BLaER1 (cell line): Measurements from ENCODE around the gene FIBCD1.

ENCODE experiments used
- H3K27ac ChIP-seq: shearing (Covaris generic); formaldehyde crosslinking; 2 replicates; pipeline ENCODE4 v1.8.1; 2022
- H3K27me3 ChIP-seq: shearing (Covaris generic); formaldehyde crosslinking; 2 replicates; pipeline ENCODE4 v1.8.1; 2022
- H3K36me3 ChIP-seq: shearing (Covaris generic); formaldehyde crosslinking; 2 replicates; pipeline ENCODE4 v1.8.1; 2022
- H3K4me1 ChIP-seq: shearing (Covaris generic); formaldehyde crosslinking; 2 replicates; pipeline ENCODE4 v1.8.1; 2022
- H3K4me2 ChIP-seq: shearing (Covaris generic); formaldehyde crosslinking; 2 replicates; pipeline ENCODE4 v1.8.1; 2022
- H3K4me3 ChIP-seq: shearing (Covaris generic); formaldehyde crosslinking; 2 replicates; pipeline ENCODE4 v1.8.1; 2022
- H3K9ac ChIP-seq: shearing (Covaris generic); formaldehyde crosslinking; 2 replicates; pipeline ENCODE4 v1.8.1; 2022
- H3K9me3 ChIP-seq: shearing (Covaris generic); formaldehyde crosslinking; 2 replicates; pipeline ENCODE4 v1.8.1; 2022
- H4K20me1 ChIP-seq: shearing (Covaris generic); formaldehyde crosslinking; 2 replicates; pipeline ENCODE4 v1.8.1; 2022
- Cebpa-rat ChIP-seq: shearing (Covaris generic); IDR thresholded peaks from 2 replicates; pipeline ENCODE4 v1.8.1; 2022

FIBCD1 gene

DNA sequence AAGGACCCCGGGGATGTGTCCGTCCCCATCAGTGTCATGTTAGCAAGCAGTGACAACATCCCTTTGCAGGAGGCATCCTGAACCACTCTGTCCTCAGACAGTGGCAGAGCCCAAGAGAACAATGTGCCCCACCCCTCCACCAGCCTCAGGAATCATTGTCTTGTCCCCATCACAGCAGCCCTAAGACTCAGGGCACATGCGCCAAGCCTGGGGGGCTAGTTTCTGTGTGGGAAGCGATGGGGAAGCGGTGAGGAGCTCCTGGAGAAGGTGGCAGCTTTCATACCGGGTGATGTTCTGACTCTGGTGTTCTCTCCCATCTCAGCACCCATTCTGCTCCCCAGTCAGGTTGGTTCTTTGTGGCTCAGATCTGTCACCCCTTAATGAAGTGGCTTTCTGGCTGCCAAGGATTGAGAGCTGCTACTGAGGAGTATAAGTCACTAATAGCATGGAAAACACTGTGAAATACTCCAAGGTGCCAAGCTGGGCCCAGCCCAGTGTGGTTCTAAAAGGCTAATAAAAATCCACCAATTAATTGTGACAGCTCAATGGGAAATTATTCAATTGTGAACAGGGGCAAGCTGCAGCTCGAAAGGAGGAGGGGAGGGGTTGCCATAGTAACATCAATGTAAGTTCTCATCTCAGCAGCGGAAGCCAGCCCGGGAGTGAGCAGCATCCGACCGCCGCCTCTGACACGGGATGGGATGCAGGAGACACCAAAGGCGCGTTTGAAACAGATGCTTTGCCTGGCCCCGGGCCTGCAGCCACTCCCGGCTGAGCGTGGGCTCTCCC lies 47.2 kb downstream of the FIBCD1 start:
- no peak overlapping the region for H3K4me3 ChIP-seq
- H3K36me3 ChIP-seq = peaks cover 36% of the 10 kb centered on the region
- no peak overlapping the region; the same call in 1 of the 2 replicates for H3K9ac ChIP-seq
- TF ChIP-seq Cebpa-rat = no peak
- no peak overlapping the region for H3K27ac ChIP-seq
- H3K4me1 ChIP-seq = peaks cover 66% of the 10 kb centered on the region
- peaks cover 88% of the 10 kb centered on the region for H4K20me1 ChIP-seq
- H3K27me3 ChIP-seq = peaks cover 4% of the 10 kb centered on the region; the same call in 1 of the 2 replicates
- H3K9me3 ChIP-seq = no peaks in the 10 kb centered on the region
- peak overlapping the region; percentile 84 for H3K4me2 ChIP-seq

DNA sequence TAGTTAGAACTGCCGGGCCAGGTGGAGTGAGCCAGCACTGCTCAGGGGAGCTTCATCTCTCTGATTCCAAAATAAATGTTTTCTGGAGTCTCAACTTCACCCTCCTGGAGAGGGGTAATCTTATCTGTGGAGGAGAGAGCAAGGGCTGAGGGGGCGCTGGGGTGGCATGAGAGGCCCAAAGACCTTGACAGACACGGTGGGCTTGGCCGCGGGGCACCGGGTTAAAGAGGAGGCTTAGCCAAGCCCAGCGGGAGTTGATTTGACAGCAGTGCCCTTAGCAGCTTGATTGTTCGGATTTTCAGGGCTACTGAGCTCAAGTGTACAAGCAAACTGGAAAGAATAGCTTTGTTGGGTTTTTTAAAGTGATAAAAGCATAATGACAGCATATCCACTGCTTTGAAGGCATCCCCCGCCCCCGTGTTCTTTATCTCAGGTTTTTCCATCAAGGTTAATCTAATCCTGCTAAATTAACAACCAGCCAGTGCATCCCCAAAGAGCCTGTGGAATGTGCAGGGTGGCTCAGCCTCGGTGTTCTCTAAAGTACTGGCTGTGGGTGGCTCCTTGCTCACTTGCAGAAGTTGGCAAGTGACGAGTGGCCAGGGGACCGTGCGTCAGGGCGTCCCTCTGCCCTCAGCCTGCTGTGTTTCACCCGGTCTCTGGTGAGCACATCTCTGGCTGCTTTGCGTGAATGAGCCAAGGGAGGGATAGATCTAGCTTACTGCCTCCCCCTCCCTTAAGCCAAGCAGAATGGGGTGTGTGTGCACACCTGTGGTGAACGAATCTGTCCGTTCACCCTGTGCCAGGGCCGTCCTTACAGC lies 48.0 kb downstream of the FIBCD1 start:
- Histone ChIP-seq H3K9ac (no peak overlapping the region; the same call in 1 of the 2 replicates), H4K20me1 (peaks cover 95% of the 10 kb centered on the region), H3K4me1 (peaks cover 63% of the 10 kb centered on the region), H3K27me3 (peaks cover 4% of the 10 kb centered on the region; the same call in 1 of the 2 replicates), H3K9me3 (no peaks in the 10 kb centered on the region), H3K4me2 (peak overlapping the region; percentile 84), H3K27ac (no peak overlapping the region), H3K36me3 (peaks cover 44% of the 10 kb centered on the region), H3K4me3 (no peak overlapping the region)
- no peak for TF ChIP-seq Cebpa-rat

DNA sequence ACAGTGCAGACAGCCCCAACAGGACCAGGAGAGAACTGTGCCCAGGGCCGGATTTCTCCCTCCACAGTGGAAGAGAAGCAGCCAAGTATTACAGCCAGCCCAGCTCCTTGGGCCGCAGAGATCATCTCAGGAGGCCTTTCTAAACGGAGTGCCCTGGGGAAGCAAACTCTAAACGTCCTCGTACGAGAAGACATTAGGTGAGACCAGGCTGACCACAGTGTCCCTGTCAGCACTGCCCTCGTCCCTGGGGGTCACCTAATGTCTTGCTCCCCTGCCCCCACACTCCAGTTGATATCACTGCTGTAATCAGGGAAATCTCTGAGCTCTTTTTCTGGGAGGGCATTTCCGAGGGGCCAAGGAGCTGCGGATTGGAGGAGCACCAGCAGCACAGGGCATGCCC lies 48.9 kb downstream of the FIBCD1 start:
- peaks cover 95% of the 10 kb centered on the region for H4K20me1 ChIP-seq
- no peak overlapping the region for H3K9ac ChIP-seq
- H3K4me3 ChIP-seq = no peak overlapping the region
- H3K4me1 ChIP-seq = peaks cover 53% of the 10 kb centered on the region
- H3K27ac ChIP-seq = no peak overlapping the region
- H3K27me3 ChIP-seq = peaks cover 4% of the 10 kb centered on the region; the same call in 1 of the 2 replicates
- H3K4me2 ChIP-seq = no peak overlapping the region
- H3K36me3 ChIP-seq = peaks cover 54% of the 10 kb centered on the region
- H3K9me3 ChIP-seq = no peaks in the 10 kb centered on the region
- TF ChIP-seq Cebpa-rat = no peak

DNA sequence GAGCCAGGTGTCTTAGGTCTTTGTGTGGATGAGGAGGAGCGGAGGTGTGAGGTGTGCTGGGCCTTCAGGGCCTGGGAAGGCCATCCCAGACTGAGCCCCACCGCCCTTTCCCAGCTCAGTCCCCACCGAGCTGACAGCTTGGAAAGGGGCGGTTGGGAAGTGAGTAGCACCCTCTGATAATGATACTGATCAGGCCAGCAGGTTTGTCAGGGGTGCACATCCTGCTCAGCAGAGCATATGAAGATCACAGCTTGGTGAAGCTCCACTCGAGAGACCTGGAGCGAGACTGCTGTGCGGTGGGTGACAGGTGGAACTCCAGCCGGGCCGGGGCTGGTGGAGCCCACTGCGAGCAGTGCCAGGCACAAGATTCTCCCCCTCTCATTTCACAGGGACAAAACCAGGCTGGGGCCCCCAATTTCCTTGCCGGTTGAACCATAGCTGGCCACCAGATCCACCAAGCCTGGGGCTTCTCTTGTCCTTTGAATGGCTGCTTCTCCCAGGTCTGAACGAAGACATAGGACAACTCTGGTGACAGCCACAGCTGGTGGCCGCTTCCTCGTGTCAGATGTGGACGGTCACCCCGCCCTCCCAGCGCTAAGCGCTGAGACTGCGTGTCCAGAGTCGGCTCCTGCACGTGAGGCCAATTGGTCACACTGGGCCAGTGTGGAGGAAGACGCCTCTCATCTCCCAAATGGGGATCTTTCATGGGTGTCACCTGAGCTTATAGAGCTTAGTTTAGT lies 50.7 kb downstream of the FIBCD1 start:
- peaks cover 100% of the 10 kb centered on the region for H4K20me1 ChIP-seq
- no peaks in the 10 kb centered on the region for H3K9me3 ChIP-seq
- H3K4me1 ChIP-seq = peaks cover 35% of the 10 kb centered on the region
- H3K36me3 ChIP-seq = peaks cover 72% of the 10 kb centered on the region
- no peak overlapping the region for H3K4me2 ChIP-seq
- H3K27ac ChIP-seq = no peak overlapping the region
- H3K4me3 ChIP-seq = no peak overlapping the region
- H3K27me3 ChIP-seq = peaks cover 4% of the 10 kb centered on the region; the same call in 1 of the 2 replicates
- no peak for TF ChIP-seq Cebpa-rat
- H3K9ac ChIP-seq = no peak overlapping the region

DNA sequence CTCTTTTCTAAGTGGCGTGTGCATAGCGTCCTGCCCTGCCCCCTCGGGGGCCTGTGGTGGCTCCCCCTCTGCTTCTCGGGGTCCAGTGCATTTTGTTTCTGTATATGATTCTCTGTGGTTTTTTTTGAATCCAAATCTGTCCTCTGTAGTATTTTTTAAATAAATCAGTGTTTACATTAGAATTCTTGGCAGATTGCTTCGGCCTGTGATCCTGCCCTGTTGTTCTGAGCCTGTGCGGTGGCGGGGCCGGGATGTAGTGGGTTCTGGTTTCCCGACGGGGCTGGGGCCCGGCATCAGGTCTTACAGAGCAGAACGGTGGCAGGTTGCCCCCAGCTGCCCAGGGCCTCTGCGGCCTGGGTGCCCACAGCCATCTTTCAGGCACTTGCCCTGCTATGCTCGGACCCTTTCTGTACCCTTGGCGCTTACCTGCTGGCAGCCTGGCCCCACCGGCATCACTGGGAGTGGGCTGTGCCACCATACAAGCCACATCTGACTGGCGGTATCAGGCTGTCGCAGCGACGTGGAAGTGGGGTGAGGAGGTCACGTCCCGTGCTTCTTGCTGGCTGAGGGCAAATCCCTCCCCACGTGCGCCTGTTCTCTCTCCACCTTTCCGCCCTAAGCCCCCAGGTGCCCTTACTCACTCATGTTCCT lies 51.4 kb downstream of the FIBCD1 start:
- no peak overlapping the region for H3K4me3 ChIP-seq
- H4K20me1 ChIP-seq = peaks cover 100% of the 10 kb centered on the region
- no peak overlapping the region for H3K4me2 ChIP-seq
- no peak overlapping the region for H3K9ac ChIP-seq
- H3K9me3 ChIP-seq = no peaks in the 10 kb centered on the region
- H3K36me3 ChIP-seq = peaks cover 79% of the 10 kb centered on the region
- H3K27me3 ChIP-seq = peaks cover 4% of the 10 kb centered on the region; the same call in 1 of the 2 replicates
- H3K4me1 ChIP-seq = peaks cover 28% of the 10 kb centered on the region
- no peak for TF ChIP-seq Cebpa-rat
- H3K27ac ChIP-seq = no peak overlapping the region

DNA sequence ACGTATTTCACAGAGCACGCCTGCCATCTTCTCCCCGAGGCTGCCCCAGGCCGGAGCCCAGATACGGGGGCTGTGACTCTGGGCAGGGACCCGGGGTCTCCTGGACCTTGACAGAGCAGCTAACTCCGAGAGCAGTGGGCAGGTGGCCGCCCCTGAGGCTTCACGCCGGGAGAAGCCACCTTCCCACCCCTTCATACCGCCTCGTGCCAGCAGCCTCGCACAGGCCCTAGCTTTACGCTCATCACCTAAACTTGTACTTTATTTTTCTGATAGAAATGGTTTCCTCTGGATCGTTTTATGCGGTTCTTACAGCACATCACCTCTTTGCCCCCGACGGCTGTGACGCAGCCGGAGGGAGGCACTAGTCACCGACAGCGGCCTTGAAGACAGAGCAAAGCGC lies 52.1 kb downstream of the FIBCD1 start:
- Histone ChIP-seq H3K4me2 (no peak overlapping the region), H3K36me3 (peaks cover 85% of the 10 kb centered on the region)

DNA sequence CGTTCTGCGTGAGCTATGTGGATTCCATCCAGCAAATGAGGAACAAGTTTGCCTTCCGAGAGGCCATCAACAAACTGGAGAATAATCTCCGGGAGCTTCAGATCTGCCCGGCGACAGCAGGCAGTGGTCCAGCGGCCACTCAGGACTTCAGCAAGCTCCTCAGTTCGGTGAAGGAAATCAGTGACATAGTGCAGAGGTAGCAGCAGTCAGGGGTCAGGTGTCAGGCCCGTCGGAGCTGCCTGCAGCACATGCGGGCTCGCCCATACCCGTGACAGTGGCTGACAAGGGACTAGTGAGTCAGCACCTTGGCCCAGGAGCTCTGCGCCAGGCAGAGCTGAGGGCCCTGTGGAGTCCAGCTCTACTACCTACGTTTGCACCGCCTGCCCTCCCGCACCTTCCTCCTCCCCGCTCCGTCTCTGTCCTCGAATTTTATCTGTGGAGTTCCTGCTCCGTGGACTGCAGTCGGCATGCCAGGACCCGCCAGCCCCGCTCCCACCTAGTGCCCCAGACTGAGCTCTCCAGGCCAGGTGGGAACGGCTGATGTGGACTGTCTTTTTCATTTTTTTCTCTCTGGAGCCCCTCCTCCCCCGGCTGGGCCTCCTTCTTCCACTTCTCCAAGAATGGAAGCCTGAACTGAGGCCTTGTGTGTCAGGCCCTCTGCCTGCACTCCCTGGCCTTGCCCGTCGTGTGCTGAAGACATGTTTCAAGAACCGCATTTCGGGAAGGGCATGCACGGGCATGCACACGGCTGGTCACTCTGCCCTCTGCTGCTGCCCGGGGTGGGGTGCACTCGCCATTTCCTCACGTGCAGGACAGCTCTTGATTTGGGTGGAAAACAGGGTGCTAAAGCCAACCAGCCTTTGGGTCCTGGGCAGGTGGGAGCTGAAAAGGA lies 53.3 kb downstream of the FIBCD1 start:
- no peak overlapping the region for H3K9ac ChIP-seq
- TF ChIP-seq Cebpa-rat = no peak
- H3K4me3 ChIP-seq = no peak overlapping the region
- H3K36me3 ChIP-seq = peaks cover 98% of the 10 kb centered on the region
- H4K20me1 ChIP-seq = peaks cover 98% of the 10 kb centered on the region
- no peaks in the 10 kb centered on the region for H3K9me3 ChIP-seq
- no peak overlapping the region for H3K27ac ChIP-seq
- H3K27me3 ChIP-seq = peaks cover 4% of the 10 kb centered on the region; the same call in 1 of the 2 replicates
- H3K4me1 ChIP-seq = peaks cover 9% of the 10 kb centered on the region
- H3K4me2 ChIP-seq = no peak overlapping the region

More for the DNA sequence above, 52.1 kb downstream of the FIBCD1 start:
- Histone ChIP-seq H3K27me3 (peaks cover 4% of the 10 kb centered on the region; the same call in 1 of the 2 replicates), H3K4me1 (peaks cover 22% of the 10 kb centered on the region), H3K9me3 (no peaks in the 10 kb centered on the region), H3K27ac (no peak overlapping the region), H3K9ac (no peak overlapping the region), H3K4me3 (no peak overlapping the region), H4K20me1 (peaks cover 100% of the 10 kb centered on the region)
- TF ChIP-seq Cebpa-rat = no peak
